ENCODE measurements around the gene VPS13C. TPM values are rescaled to one million over a fixed set of nuclear protein-coding genes. Genes with fewer than 3 reads are reported as not detected.
A peak's percentile ranks its signal among the peaks of the same experiment; 100 is the strongest.

VPS13C gene
- total and polyA plus RNA-seq, 8 donors = 5.4 to 207 (median 89.4) TPM

GRCh38 chr15:62089616-62090015, 29.4 kb upstream of the VPS13C start:
- no peak for DNase-seq
- no peak for TF ChIP-seq POLR2AphosphoS5 (IDR thresholded peaks at IDR 0.05)
- TF ChIP-seq EP300 (IDR thresholded peaks at IDR 0.05) = no peak
- no peak for TF ChIP-seq CTCF (IDR thresholded peaks at IDR 0.05)
- TF ChIP-seq POLR2A (IDR thresholded peaks at IDR 0.05) = no peak
- intact Hi-C loops (cut with DNase I; ENCODE audit: low total_unique reads) = no loop called here
- WGBS, 5 donors = 43 to 67% (median 52%) methylated on average over 2 of the region's 2 CpGs
- Histone ChIP-seq H3K36me3 (no peaks in the 10 kb centered on the region), H3K4me3 (no peak overlapping the region), H3K4me1 (no peaks in the 10 kb centered on the region), H3K27me3 (no peaks in the 10 kb centered on the region), H3K9me3 (no peaks in the 10 kb centered on the region), H3K27ac (no peak overlapping the region)

- TF ChIP-seq EP300 (IDR thresholded peaks at IDR 0.05) (no peak), POLR2A (IDR thresholded peaks at IDR 0.05) (no peak), CTCF (IDR thresholded peaks at IDR 0.05) (no peak), POLR2AphosphoS5 (IDR thresholded peaks at IDR 0.05) (no peak)
- no peaks in the 10 kb centered on the region for H3K4me1 ChIP-seq
- H3K27me3 ChIP-seq = no peaks in the 10 kb centered on the region
- 43 to 68% (median 65%) methylated on average over 1 of the region's 1 CpG for WGBS, 5 donors
- no peak overlapping the region for H3K4me3 ChIP-seq
- no peaks in the 10 kb centered on the region for H3K36me3 ChIP-seq
- no peak overlapping the region for H3K27ac ChIP-seq
- intact Hi-C loops (cut with DNase I; ENCODE audit: low total_unique reads) = no loop called here
- no peak for DNase-seq
- H3K9me3 ChIP-seq = no peaks in the 10 kb centered on the region
These were observed 28.1 kb upstream of the VPS13C start for GRCh38 chr15:62088353-62088693.

GRCh38 chr15:62087671-62088352, 27.6 kb upstream of the VPS13C start:
- Histone ChIP-seq H3K4me3 (no peak overlapping the region), H3K36me3 (no peaks in the 10 kb centered on the region), H3K27ac (peak overlapping the region in 1 of 5 donors; percentile 26), H3K27me3 (no peaks in the 10 kb centered on the region), H3K4me1 (no peaks in the 10 kb centered on the region), H3K9me3 (no peaks in the 10 kb centered on the region)
- intact Hi-C loops (cut with DNase I; ENCODE audit: low total_unique reads) = no loop called here
- TF ChIP-seq CTCF (IDR thresholded peaks at IDR 0.05) (no peak), POLR2AphosphoS5 (IDR thresholded peaks at IDR 0.05) (peak in 1 of 3 donors; percentile 11)
- peak in 1 of 2 donors; percentile 51 for DNase-seq
- WGBS, 5 donors = 44 to 61% (median 53%) methylated on average over 5 of the region's 5 CpGs

- 58 to 79% (median 70%) methylated on average over 4 of the region's 4 CpGs for WGBS, 5 donors
- intact Hi-C loops (cut with DNase I; ENCODE audit: low total_unique reads) = no loop called here
- Histone ChIP-seq H3K9me3 (no peaks in the 10 kb centered on the region), H3K4me3 (no peak overlapping the region), H3K27me3 (no peaks in the 10 kb centered on the region), H3K27ac (no peak overlapping the region), H3K36me3 (no peaks in the 10 kb centered on the region), H3K4me1 (no peaks in the 10 kb centered on the region)
- TF ChIP-seq POLR2A (IDR thresholded peaks at IDR 0.05) = no peak
- no peak for TF ChIP-seq POLR2AphosphoS5 (IDR thresholded peaks at IDR 0.05)
- no peak for TF ChIP-seq CTCF (IDR thresholded peaks at IDR 0.05)
- no peak for TF ChIP-seq EP300 (IDR thresholded peaks at IDR 0.05)
- no peak for DNase-seq
These were observed 25.5 kb upstream of the VPS13C start for GRCh38 chr15:62085740-62086139.

Measured in stomach (tissue), 9 donors.